A549 treated with AZD9567 at 1 μM for 4 hours (cell line): ENCODE measurements around the gene SHLD3. TPM values are rescaled to one million over a fixed set of nuclear protein-coding genes. Genes with fewer than 3 reads are reported as not detected.

Experiments
- total RNA-seq: library from RNA; stranded (reverse); fragments of 200-300 nt; extraction: Qiagen RNA extraction; gene quantifications from 5 replicates; pipeline ENCODE4 v1.2.3, GENCODE V29; 2022; ENCODE audit not compliant: insufficient read depth

The SHLD3 gene
- 1.9 to 3.0 TPM (median 2.0 TPM) in 5 replicates for total RNA-seq

DNA sequence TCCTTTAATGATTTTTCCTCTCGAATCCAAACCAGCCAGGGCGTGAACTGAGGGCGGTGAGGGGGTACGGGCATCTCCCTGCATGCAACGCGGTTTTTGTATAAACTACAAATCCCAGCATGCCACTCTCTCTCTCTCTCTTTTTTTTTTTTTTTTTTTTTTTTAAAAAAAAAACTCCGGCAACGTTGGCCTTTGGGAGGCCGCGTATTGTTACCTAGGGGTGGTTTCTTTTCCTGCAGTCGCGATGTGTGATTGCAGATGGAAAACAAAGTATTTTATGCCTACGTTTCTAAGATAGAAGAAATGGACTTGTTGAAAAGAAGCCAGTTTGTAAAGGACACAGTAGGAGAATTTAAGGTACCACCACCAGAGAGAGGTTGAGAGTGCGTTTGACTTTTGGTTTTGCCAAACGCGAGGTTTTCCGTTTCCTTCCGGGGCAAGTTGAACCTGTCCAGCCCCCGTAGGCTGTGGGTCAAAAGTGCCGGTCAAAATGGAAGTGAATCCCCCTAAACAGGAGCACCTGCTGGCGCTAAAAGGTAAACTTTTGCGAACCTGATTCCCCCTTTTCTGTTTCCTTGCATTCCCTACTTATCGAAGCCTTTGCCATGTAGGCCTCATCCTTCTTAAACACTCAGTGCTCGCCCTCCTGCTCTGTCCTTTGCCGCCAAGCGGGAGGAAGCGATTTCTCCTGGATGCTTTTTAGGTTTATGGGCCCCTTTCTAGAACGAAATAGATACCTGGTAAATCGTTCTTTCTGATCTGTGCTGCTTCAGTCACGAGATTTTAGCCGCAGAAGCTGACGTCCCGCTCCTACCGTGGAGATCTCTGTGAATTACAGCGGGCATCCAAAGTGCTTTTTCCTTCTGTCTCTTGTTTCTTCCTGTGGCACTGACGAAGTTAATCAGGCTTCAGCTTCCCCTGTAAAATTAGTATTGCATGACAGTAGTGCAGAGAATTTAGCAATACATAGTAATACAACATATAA, at the start of gene SHLD3, which contains the start of gene TRAPPC13:
Gene SHLD3 (plus strand): TSS at position 457 of the 985 bp plus-strand sequence. CDS start 4,561 bp downstream, outside the sequence.
Gene TRAPPC13 (plus strand): TSS at position 457 of the 985 bp plus-strand sequence. CDS start 34 bp downstream, at position 491.

GRCh38 chr5:65624025-65624570, 729 bp upstream of the SHLD3 start, which contains the start of gene TRIM23:
TSS of gene TRIM23 (minus strand) at chr5:65624333. CDS start at chr5:65624274, 59 bp downstream.

Other genes starting within 250 kb of the SHLD3 start
- gene ADAMTS6, start 143.1 kb upstream of the SHLD3 start, total RNA-seq, result 0.02 to 0.03 TPM (median 0.02 TPM) in 3 of 5 replicates, not detected in the others
- 28.2 to 31.2 TPM (median 29.7 TPM) in 5 replicates for gene CENPK, start 61.9 kb upstream of the SHLD3 start, total RNA-seq
- gene PPWD1, start 61.7 kb upstream of the SHLD3 start, total RNA-seq, result 16.0 to 33.7 TPM (median 16.3 TPM) in 5 replicates
- gene TRIM23, start 694 bp upstream of the SHLD3 start, total RNA-seq, result 6.5 to 9.1 TPM (median 7.9 TPM) in 5 replicates
- gene TRAPPC13, start within 50 bp of the SHLD3 start, total RNA-seq, result 10.1 to 17.6 TPM (median 13.0 TPM) in 5 replicates
- 5.5 to 8.2 TPM (median 7.2 TPM) in 5 replicates for gene SGTB, start 97.1 kb downstream of the SHLD3 start, total RNA-seq
- gene NLN, start 97.2 kb downstream of the SHLD3 start, total RNA-seq, result 50.5 to 74.7 TPM (median 61.2 TPM) in 5 replicates